ENCODE measurements around the gene CMPK1. TPM values are rescaled to one million over a fixed set of nuclear protein-coding genes. Genes with fewer than 3 reads are reported as not detected.

The CMPK1 gene
- total RNA-seq, 1 experiment from 2014 or later = 77.4 TPM

DNA sequence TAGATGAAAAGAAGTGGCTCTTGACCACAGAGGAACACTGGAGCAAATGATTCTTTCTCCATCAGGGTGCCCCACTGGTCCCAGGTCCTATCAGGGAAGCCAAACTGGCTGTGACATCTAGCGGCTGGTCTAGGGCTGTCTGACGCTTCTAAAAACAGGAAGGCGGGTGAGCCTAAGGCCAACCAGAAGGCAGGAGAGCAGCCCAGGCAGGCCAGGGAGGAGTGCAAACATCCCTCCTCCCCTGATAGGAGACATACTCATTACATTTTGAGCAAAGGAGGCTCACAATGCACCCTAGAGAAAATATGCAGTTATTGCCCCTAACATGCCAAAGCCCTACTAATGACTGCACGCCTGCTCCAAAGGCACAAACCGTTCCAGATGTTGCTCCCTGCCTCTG, 72.1 kb downstream of the CMPK1 start:
- TF ChIP-seq, protein P1, sequence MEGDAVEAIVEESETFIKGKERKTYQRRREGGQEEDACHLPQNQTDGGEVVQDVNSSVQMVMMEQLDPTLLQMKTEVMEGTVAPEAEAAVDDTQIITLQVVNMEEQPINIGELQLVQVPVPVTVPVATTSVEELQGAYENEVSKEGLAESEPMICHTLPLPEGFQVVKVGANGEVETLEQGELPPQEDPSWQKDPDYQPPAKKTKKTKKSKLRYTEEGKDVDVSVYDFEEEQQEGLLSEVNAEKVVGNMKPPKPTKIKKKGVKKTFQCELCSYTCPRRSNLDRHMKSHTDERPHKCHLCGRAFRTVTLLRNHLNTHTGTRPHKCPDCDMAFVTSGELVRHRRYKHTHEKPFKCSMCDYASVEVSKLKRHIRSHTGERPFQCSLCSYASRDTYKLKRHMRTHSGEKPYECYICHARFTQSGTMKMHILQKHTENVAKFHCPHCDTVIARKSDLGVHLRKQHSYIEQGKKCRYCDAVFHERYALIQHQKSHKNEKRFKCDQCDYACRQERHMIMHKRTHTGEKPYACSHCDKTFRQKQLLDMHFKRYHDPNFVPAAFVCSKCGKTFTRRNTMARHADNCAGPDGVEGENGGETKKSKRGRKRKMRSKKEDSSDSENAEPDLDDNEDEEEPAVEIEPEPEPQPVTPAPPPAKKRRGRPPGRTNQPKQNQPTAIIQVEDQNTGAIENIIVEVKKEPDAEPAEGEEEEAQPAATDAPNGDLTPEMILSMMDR (IDR thresholded peaks at IDR 0.05; ENCODE audit: insufficient read depth in 1 of 2, low read depth in 1 of 2, low read length in 1 of 2, severe bottlenecking in 1 of 2, unreplicated experiment in 1 of 2) = peak in 1 of 2 experiments; percentile 0
- peaks cover 31% of the 10 kb centered on the region for H3K4me1 Mint-ChIP-seq (ENCODE audit: low read depth, unreplicated experiment)
- no peak overlapping the region for H3K4me3 ChIP-seq (ENCODE audit: low read depth, low read length)
- no peak overlapping the region for H3K27ac Mint-ChIP-seq (ENCODE audit: unreplicated experiment)
- ChIA-PET CTCF (no interaction called here), POLR2A (no interaction called here)
- no TSS peak for BruUV-seq (replicated peaks)
- no peak overlapping the region for H3K4me3 Mint-ChIP-seq (ENCODE audit: unreplicated experiment)
- no peaks in the 10 kb centered on the region for H3K9me3 ChIP-seq
- H3K36me3 ChIP-seq (ENCODE audit: control insufficient read depth, insufficient read depth, low read length) = no peaks in the 10 kb centered on the region
- no peaks in the 10 kb centered on the region for H3K36me3 Mint-ChIP-seq (ENCODE audit: insufficient read depth, unreplicated experiment)
- H3K4me1 ChIP-seq = peaks cover 24% of the 10 kb centered on the region
- no peaks in the 10 kb centered on the region for H3K9me3 Mint-ChIP-seq (ENCODE audit: unreplicated experiment)
- DNase-seq = no peak
- no peaks in the 10 kb centered on the region for H3K27me3 ChIP-seq (replicated peaks; ENCODE audit: control insufficient read depth, insufficient read depth, low read length)
- H3K27me3 Mint-ChIP-seq (ENCODE audit: insufficient read depth, unreplicated experiment) = no peaks in the 10 kb centered on the region
- intact Hi-C loops (cut with micrococcal nuclease; ENCODE audit: unreplicated experiment) = no loop called here

GRCh38 chr1:47406966-47407365, 73.4 kb downstream of the CMPK1 start:
- no peak overlapping the region for H3K27ac Mint-ChIP-seq (ENCODE audit: unreplicated experiment)
- POLR2A ChIA-PET = interaction anchor here (0.5 kb wide), 1 partner anchor 17 kb away, joined by 3 read pairs; no protein-coding TSS in a partner anchor
- H3K4me1 Mint-ChIP-seq (ENCODE audit: low read depth, unreplicated experiment) = peaks cover 19% of the 10 kb centered on the region
- H3K36me3 Mint-ChIP-seq (ENCODE audit: insufficient read depth, unreplicated experiment) = no peaks in the 10 kb centered on the region
- intact Hi-C loops (cut with micrococcal nuclease; ENCODE audit: unreplicated experiment) = no loop called here
- no peaks in the 10 kb centered on the region for H3K9me3 ChIP-seq
- no TSS peak for BruUV-seq (replicated peaks)
- no peaks in the 10 kb centered on the region for H3K27me3 ChIP-seq (replicated peaks; ENCODE audit: control insufficient read depth, insufficient read depth, low read length)
- H3K9me3 Mint-ChIP-seq (ENCODE audit: unreplicated experiment) = no peaks in the 10 kb centered on the region
- DNase-seq = no peak
- CTCF ChIA-PET = no interaction called here
- peaks cover 22% of the 10 kb centered on the region for H3K4me1 ChIP-seq
- H3K4me3 ChIP-seq (ENCODE audit: low read depth, low read length) = no peak overlapping the region
- no peak overlapping the region for H3K4me3 Mint-ChIP-seq (ENCODE audit: unreplicated experiment)
- no peaks in the 10 kb centered on the region for H3K36me3 ChIP-seq (ENCODE audit: control insufficient read depth, insufficient read depth, low read length)
- TF ChIP-seq, protein P1 (IDR thresholded peaks at IDR 0.05; ENCODE audit: insufficient read depth in 1 of 2, low read depth in 1 of 2, low read length in 1 of 2, severe bottlenecking in 1 of 2, unreplicated experiment in 1 of 2) = no peak
- H3K27me3 Mint-ChIP-seq (ENCODE audit: insufficient read depth, unreplicated experiment) = no peaks in the 10 kb centered on the region

- H3K9me3 Mint-ChIP-seq (ENCODE audit: unreplicated experiment) = no peaks in the 10 kb centered on the region
- H3K4me1 Mint-ChIP-seq (ENCODE audit: low read depth, unreplicated experiment) = peaks cover 14% of the 10 kb centered on the region
- TF ChIP-seq, protein P1 (IDR thresholded peaks at IDR 0.05; ENCODE audit: insufficient read depth in 1 of 2, low read depth in 1 of 2, low read length in 1 of 2, severe bottlenecking in 1 of 2, unreplicated experiment in 1 of 2) = no peak
- BruUV-seq (replicated peaks) = no TSS peak
- Histone ChIP-seq H3K4me3 (ENCODE audit: low read depth, low read length) (no peak overlapping the region), H3K36me3 (ENCODE audit: control insufficient read depth, insufficient read depth, low read length) (no peaks in the 10 kb centered on the region), H3K9me3 (no peaks in the 10 kb centered on the region), H3K4me1 (peaks cover 17% of the 10 kb centered on the region; the same call in 1 of the 2 replicates), H3K27me3 (replicated peaks; ENCODE audit: control insufficient read depth, insufficient read depth, low read length) (no peaks in the 10 kb centered on the region)
- POLR2A ChIA-PET = no interaction called here
- H3K4me3 Mint-ChIP-seq (ENCODE audit: unreplicated experiment) = no peak overlapping the region
- H3K27me3 Mint-ChIP-seq (ENCODE audit: insufficient read depth, unreplicated experiment) = no peaks in the 10 kb centered on the region
- no peak overlapping the region for H3K27ac Mint-ChIP-seq (ENCODE audit: unreplicated experiment)
- CTCF ChIA-PET = no interaction called here
- no peaks in the 10 kb centered on the region for H3K36me3 Mint-ChIP-seq (ENCODE audit: insufficient read depth, unreplicated experiment)
- intact Hi-C loops (cut with micrococcal nuclease; ENCODE audit: unreplicated experiment) = no loop called here
- no peak for DNase-seq
Observed at GRCh38 chr1:47407481-47407880, 73.9 kb downstream of the CMPK1 start.

All from Caco-2 (cell line).